ENCODE data around the gene EHD2.
"Not testable (repeated sequence)": the region's sequence is repeated elsewhere in the genome, so short reads cannot be mapped to it uniquely, and the experiment has no call there.

The EHD2 gene

GRCh38 chr19:47745010-47745901 lies 32.0 kb downstream of the EHD2 start, which contains the start of gene NOP53:
Gene NOP53 (plus strand): TSS chr19:47745546. CDS start chr19:47745560, 14 bp downstream.
- DNase-seq (ENCODE audit: low read depth in 1 of 2, low spot score in 1 of 2) = peak; percentile 93 to 94

- not testable (repeated sequence) for DNase-seq (ENCODE audit: low read depth in 1 of 2, low spot score in 1 of 2)
Measured at GRCh38 chr19:47746129-47746528, 32.9 kb downstream of the EHD2 start.

- no peak for DNase-seq (ENCODE audit: low read depth in 1 of 2, low spot score in 1 of 2)
Measured at GRCh38 chr19:47749326-47749725, 36.1 kb downstream of the EHD2 start.

DNA sequence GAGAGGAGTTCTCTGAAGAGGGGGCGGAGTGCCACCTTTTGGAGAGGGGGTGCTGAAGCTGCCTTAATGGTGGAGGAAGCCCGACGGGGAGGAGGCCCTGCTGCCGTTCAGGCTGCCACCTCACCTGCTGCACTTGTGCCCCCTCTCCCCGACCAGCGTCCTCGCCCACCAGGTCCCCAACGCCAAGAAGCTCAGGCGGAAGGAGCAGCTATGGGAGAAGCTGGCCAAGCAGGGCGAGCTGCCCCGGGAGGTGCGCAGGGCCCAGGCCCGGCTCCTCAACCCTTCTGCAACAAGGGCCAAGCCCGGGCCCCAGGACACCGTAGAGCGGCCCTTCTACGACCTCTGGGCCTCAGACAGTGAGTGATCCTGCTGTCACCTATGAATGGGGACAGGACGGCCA lies 37.5 kb downstream of the EHD2 start:
- DNase-seq (ENCODE audit: low read depth in 1 of 2, low spot score in 1 of 2) = no peak

DNA sequence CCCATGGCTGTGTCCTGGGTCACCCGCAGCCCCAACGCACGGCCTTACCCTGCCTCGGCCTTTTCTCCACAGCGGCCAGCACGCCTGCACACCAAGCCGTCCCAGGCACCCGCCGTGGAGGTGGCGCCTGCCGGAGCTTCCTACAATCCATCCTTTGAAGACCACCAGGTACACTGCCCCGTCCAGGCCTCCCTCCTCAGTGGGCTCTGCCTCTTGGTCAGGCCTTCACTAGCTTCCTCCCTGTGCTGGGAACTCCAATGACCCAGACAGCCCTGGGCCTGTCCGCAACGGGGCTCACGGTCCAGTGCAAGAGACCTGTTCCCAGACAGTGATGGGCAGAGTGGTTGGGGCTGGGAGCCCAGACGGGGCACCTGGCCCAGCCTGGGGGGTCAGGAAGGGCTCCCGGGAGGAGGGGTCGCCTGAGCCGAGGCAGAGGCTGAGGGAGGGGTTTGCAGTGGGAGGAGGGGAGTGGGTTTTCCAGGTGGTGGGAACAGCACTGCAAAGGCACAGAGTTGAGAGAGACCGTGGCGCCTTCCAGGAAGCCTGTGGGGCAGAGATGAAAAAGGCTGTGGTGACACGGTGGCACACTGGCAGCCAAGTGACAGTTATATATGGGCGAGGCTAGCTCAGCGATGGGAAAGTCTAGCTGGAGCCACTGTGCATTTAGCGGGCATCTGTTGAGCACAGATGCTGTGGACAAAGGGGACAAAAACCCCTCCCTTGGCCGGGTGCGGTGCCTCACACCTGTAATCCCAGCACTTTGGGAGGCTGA lies 39.4 kb downstream of the EHD2 start:
- DNase-seq (ENCODE audit: low read depth in 1 of 2, low spot score in 1 of 2) = no peak

GRCh38 chr19:47754206-47755064 lies 41.2 kb downstream of the EHD2 start:
- no peak for DNase-seq (ENCODE audit: low read depth in 1 of 2, low spot score in 1 of 2)

GRCh38 chr19:47755065-47755761 lies 42.0 kb downstream of the EHD2 start:
- DNase-seq (ENCODE audit: low read depth in 1 of 2, low spot score in 1 of 2) = no peak

DNA sequence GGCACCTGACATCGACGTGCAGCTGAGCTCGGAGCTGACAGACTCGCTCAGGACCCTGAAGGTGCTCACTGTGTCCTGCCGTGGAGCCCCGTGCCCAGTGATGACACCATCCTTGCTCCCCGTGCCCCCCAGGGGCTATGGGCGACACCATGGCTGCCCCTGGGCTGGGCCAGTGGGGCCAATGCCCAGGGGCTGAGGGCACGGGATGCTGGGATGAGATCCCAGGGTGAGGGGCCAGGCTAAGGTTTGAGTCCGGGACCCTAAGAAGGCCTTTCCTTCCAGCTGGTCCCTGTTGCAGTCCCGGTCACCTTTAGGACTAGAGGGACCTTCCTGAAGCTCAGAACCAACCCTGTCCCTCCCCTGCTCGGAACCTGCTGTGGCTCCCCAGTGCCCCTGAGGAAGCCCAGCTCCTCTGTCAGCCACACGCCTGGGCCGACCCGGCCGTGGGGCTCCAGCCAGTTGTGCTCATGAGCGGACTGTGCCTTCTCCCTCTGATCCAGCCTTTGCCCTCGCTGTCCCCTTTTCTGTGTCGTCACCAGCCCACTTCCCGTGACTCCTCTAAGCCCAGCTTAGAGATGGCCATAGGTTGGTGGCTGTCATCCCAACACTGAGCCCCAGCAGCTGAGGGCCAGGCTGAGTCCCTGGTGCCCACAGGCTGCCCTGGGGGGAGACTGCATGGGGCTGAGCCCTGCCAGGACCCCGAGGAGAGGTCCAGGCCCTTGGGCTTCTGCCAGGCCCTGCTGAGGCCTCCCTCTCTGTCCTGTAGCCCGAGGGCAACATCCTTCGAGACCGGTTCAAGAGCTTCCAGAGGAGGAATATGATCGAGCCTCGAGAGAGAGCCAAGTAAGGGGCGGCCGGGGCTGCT lies 42.8 kb downstream of the EHD2 start:
- no peak for DNase-seq (ENCODE audit: low read depth in 1 of 2, low spot score in 1 of 2)

DNA sequence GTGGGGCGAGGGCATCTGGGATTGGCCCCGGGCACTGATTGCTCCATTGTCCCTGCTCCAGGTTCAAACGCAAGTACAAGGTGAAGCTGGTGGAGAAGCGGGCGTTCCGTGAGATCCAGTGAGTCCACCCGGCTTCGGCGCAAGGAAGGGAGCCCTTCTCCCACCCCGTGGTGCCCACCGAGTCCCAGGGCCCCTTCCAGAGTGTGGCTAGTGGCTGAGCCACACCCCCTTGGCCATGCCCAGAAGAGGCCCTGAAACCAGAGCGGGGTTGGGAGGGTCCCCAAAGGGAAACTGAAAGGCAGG lies 43.4 kb downstream of the EHD2 start:
- no peak for DNase-seq (ENCODE audit: low read depth in 1 of 2, low spot score in 1 of 2)

DNA sequence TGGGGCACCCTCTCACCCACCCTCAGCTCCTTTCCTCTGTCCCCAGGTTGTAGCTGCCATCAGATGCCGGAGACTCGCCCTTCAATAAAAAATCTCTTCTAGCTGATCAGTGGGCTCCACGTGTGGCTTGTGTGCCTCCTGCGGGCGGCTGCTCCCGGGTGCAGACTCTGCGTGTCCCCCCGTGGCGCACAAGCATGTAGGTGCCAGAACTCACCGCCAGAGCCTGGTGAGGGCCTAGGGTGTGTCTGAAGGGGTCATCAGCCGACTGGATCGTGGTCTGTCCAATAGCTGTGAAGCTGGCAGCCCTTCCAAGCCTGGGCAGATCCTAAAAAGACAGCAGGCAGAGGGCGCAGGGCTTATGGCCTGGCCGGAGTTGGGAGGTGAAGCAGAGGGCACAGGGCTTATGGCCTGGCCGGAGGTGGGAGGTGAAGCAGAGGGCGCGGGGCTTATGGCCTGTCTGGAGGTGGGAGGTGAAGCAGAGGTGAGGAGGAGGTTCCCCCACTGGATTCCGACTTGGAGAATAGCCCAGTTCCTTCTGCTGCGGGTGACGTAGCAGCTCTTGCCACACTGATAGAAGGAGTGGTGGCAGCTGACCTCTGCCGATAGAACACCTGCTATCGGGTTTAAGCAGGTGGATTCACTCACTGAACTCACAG lies 43.9 kb downstream of the EHD2 start:
- DNase-seq (ENCODE audit: low read depth in 1 of 2, low spot score in 1 of 2) = no peak

DNA sequence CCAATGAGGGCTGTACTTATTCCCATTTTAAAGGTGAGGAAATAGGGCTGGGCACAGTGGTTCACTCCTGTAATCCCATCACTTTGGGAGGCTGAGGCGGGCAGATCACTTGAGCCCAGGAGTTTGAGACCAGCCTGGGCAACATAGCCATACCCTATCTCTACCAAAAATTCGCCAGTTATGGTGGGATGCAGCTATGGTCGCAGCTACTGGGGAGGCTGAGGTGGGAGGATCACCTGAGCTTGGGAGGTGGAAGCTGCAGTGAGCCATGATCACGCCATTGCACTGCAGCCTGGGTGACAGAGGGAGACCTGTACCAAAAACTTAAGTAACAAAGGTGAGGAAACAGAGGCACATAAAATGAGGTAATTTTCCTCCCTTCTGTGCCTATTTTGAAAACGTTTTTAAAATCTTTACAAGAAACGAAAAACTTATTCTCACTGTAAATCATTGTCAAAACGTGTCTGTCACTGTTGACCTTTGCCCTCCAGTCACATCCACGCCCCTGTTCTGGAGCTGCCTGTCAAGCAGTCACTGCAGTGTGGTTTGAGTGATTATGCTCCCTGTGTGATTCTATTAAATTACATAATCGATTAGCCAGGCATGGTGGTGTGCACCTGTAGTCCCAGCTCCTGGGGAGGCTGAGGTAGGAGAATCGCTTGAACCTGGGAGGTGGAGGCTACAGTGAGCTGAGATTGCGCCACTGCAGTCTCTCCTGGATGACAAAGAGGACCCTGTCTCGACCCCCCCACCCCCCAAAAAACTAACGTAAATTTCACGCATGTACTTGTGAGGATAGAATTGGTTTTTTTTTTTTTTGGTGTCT lies 44.6 kb downstream of the EHD2 start:
- no peak for DNase-seq (ENCODE audit: low read depth in 1 of 2, low spot score in 1 of 2)

DNA sequence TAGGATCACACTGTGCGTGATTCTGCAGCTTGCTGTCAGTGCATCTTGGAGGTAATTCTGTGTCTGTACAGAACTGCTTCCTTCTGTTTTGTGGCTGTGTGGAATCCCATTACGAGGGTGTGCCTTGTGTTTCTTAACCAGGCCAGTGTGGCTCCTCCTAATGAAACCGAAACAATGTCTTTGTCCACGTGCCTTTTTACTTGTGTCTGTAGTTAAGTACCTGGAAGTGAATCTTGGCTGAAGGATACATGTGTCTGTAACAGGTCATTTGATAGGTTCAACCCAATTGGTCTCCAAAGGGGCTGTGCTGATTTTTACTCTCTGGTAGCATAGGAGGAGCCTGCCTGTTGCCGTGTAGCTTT lies 45.2 kb downstream of the EHD2 start:
- no peak for DNase-seq (ENCODE audit: low read depth in 1 of 2, low spot score in 1 of 2)

GRCh38 chr19:47760632-47760999 lies 47.4 kb downstream of the EHD2 start:
- DNase-seq (ENCODE audit: low read depth in 1 of 2, low spot score in 1 of 2) = no peak

DNA sequence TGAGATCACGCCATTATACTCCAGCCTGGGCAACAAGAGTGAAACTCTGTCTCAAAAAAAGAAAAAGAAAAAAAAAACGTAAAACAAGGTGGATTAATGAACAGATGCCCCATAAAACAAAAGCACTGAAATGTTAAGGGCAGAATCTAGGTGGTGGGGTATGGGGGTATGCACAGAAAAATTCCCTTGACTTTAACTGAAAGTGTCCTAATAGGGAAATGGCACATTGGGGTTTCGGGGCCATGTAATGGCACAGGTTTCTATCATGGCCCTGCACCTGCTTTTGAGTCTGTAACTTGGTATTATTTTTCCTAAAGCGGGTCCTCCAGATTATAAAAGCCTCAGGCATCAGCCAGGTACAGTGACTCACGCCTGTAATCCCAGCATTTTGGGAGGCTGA lies 48.3 kb downstream of the EHD2 start:
- no peak for DNase-seq (ENCODE audit: low read depth in 1 of 2, low spot score in 1 of 2)

DNA sequence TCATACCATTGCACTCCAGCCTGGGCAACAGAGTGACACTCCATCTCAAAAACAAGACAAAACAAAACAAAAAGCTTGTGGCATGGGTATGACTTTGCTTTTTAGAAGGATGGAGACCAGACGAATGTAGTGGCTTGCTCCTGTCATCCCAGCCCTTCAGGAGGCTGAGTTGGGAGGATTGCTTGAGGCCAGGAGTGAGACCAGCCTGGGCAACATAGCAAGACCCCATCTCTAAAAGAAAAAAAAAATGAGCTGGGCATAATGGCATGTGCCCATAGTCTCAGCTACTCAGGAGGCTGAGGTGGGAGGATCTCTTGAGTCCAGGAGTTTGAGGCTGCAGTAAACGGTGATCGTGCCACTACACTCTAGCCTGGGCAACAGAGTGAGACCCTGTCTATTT lies 48.9 kb downstream of the EHD2 start:
- DNase-seq (ENCODE audit: low read depth in 1 of 2, low spot score in 1 of 2) = no peak

- DNase-seq (ENCODE audit: low read depth in 1 of 2, low spot score in 1 of 2) = no peak
Measured at GRCh38 chr19:47762615-47763308, 49.5 kb downstream of the EHD2 start.

GRCh38 chr19:47764705-47765104 lies 51.5 kb downstream of the EHD2 start:
- not testable (repeated sequence) for DNase-seq (ENCODE audit: low read depth in 1 of 2, low spot score in 1 of 2)
